Thoracic aorta (tissue), 2 donors: ENCODE results near the gene SLC13A4. TPM values are rescaled to one million over a fixed set of nuclear protein-coding genes. Genes with fewer than 3 reads are reported as not detected.

ENCODE experiments used
- ATAC-seq: fragments of 150-250 bp; one replicate; pipeline ENCODE4 v1.8.0; 2017; ENCODE audit warnings: low read depth; ENCODE audit not compliant: insufficient number of reproducible peaks, low FRiP score
- DNase-seq: peaks from one replicate; pipeline ENCODE4 v3.0.0-alpha.2; 2020; ENCODE audit warnings: low spot score
- H3K27ac ChIP-seq, 2 donors: fragments of 200-600 bp; sonication (generic); 1 replicate in 1 of 2; 2 replicates in 1 of 2; pipeline ENCODE4 v1.5.1; 2016; ENCODE audit warnings: mild to moderate bottlenecking in 2 of 2, moderate library complexity in 2 of 2
- H3K27me3 ChIP-seq: fragments of 200-600 bp; sonication (generic); replicated peaks from 2 replicates; pipeline ENCODE4 v1.6.0; 2016; ENCODE audit warnings: mild to moderate bottlenecking; ENCODE audit not compliant: insufficient read depth
- H3K36me3 ChIP-seq: fragments of 200-600 bp; sonication (generic); one replicate; pipeline ENCODE4 v1.5.1; 2016
- H3K4me1 ChIP-seq, 2 donors: fragments of 200-600 bp; sonication (generic); 1 replicate in 1 of 2; 2 replicates in 1 of 2; pipeline versions ENCODE4 v1.5.1 to v1.6.0; 2016; ENCODE audit warnings: low read depth in 2 of 2, mild to moderate bottlenecking in 1 of 2; ENCODE audit not compliant: control insufficient read depth in 1 of 2
- H3K4me3 ChIP-seq: fragments of 200-600 bp; sonication (generic); 2 replicates; pipeline ENCODE4 v1.5.1; 2016; ENCODE audit warnings: mild to moderate bottlenecking
- H3K9me3 ChIP-seq: fragments of 200-600 bp; sonication (generic); 2 replicates; pipeline ENCODE4 v1.5.1; 2016
- CTCF ChIP-seq: fragments of 200-600 bp; sonication (generic); IDR thresholded peaks from one replicate; pipeline ENCODE4 v1.5.1; 2019; ENCODE audit warnings: antibody characterized with exemption
- total RNA-seq, 2 donors: library from RNA; depleted of rRNA; stranded (reverse); fragments of >200 nt; gene quantifications; one replicate each; pipeline versions ENCODE4 v1.1.0 to v1.2.3, GENCODE V29; 2016

SLC13A4 gene
- total RNA-seq, 2 donors from 2014 or later, result 2.0 to 2.1 TPM

GRCh38 chr7:135718794-135719437 lies 9.1 kb downstream of the SLC13A4 start:
- H3K27me3 ChIP-seq, result no peaks in the 10 kb centered on the region
- no peak for ATAC-seq
- H3K9me3 ChIP-seq, result no peaks in the 10 kb centered on the region
- DNase-seq, result no peak
- peaks cover 9 to 23% of the 10 kb centered on the region in 2 donors for H3K4me1 ChIP-seq
- no peak for TF ChIP-seq CTCF
- H3K36me3 ChIP-seq, result no peaks in the 10 kb centered on the region
- no peak overlapping the region for H3K4me3 ChIP-seq
- no peak overlapping the region for H3K27ac ChIP-seq

- Histone ChIP-seq H3K27me3 (no peaks in the 10 kb centered on the region), H3K4me3 (no peak overlapping the region), H3K4me1 (peaks cover 14 to 30% of the 10 kb centered on the region in 2 donors), H3K27ac (no peak overlapping the region), H3K36me3 (no peaks in the 10 kb centered on the region), H3K9me3 (no peaks in the 10 kb centered on the region)
- DNase-seq, result no peak
- ATAC-seq, result no peak
- TF ChIP-seq CTCF, result no peak
Observed at GRCh38 chr7:135718219-135718618, 9.8 kb downstream of the SLC13A4 start.

- Histone ChIP-seq H3K27me3 (no peaks in the 10 kb centered on the region), H3K9me3 (no peaks in the 10 kb centered on the region), H3K27ac (no peak overlapping the region), H3K4me1 (peaks cover 19 to 36% of the 10 kb centered on the region in 2 donors), H3K36me3 (no peaks in the 10 kb centered on the region), H3K4me3 (no peak overlapping the region)
- no peak for TF ChIP-seq CTCF
- DNase-seq, result no peak
- no peak for ATAC-seq
Observed at GRCh38 chr7:135717693-135718092, 10.3 kb downstream of the SLC13A4 start.

- peaks cover 22 to 43% of the 10 kb centered on the region in 2 donors for H3K4me1 ChIP-seq
- H3K9me3 ChIP-seq, result no peaks in the 10 kb centered on the region
- H3K36me3 ChIP-seq, result no peaks in the 10 kb centered on the region
- DNase-seq (no peak), ATAC-seq (no peak)
- no peak overlapping the region for H3K27ac ChIP-seq
- H3K27me3 ChIP-seq, result no peaks in the 10 kb centered on the region
- no peak for TF ChIP-seq CTCF
- H3K4me3 ChIP-seq, result no peak overlapping the region
Observed at GRCh38 chr7:135716677-135717238, 11.2 kb downstream of the SLC13A4 start.

- TF ChIP-seq CTCF, result no peak
- ATAC-seq, result no peak
- Histone ChIP-seq H3K9me3 (no peaks in the 10 kb centered on the region), H3K27me3 (no peaks in the 10 kb centered on the region), H3K27ac (no peak overlapping the region), H3K4me1 (peaks cover 22 to 49% of the 10 kb centered on the region in 2 donors), H3K4me3 (no peak overlapping the region), H3K36me3 (no peaks in the 10 kb centered on the region)
- DNase-seq, result no peak
Observed at GRCh38 chr7:135715673-135716072, 12.3 kb downstream of the SLC13A4 start.
